Astrocyte (in vitro differentiated cells and primary cell): ENCODE results near the gene CPOX.

Experiments used
- CTCF ChIP-seq: IDR thresholded peaks from 2 replicates; pipeline ENCODE4 v1.5.1; 2011; ENCODE audit warnings: low read depth, mild to moderate bottlenecking, inconsistent platforms, low read length, moderate library complexity; ENCODE audit not compliant: insufficient read depth
- EZH2 ChIP-seq: IDR thresholded peaks from 2 replicates; pipeline ENCODE4 v1.6.1; 2012; ENCODE audit warnings: mild to moderate bottlenecking, low read length, inconsistent platforms; ENCODE audit not compliant: insufficient read depth

- no peak for TF ChIP-seq EZH2
- TF ChIP-seq CTCF = no peak
Observed at GRCh38 chr3:98592345-98592935, 971 bp downstream of the CPOX start.
